Spinal cord (tissue), 10 donors: ENCODE measurements around the gene VPS45. TPM values are rescaled to one million over a fixed set of nuclear protein-coding genes. Genes with fewer than 3 reads are reported as not detected.
"Not testable (repeated sequence)": the region's sequence is repeated elsewhere in the genome, so short reads cannot be mapped to it uniquely, and the experiment has no call there.

ENCODE experiments used
- DNase-seq, 6 donors: peaks; one replicate each; pipeline versions ENCODE4 v3.0.0 to v3.0.0-alpha.2; 2013 to 2015; ENCODE audit warnings: low spot score in 6 of 6, low read depth in 4 of 6
- H3K27ac ChIP-seq: one replicate; pipeline ENCODE4 v1.5.1; 2013; ENCODE audit warnings: low read depth, low read length, control low read depth
- H3K27me3 ChIP-seq: one replicate; pipeline ENCODE4 v1.6.1; 2013; ENCODE audit warnings: low read length; ENCODE audit not compliant: control insufficient read depth, insufficient read depth
- H3K36me3 ChIP-seq: one replicate; pipeline ENCODE4 v1.6.1; 2013; ENCODE audit warnings: low read length; ENCODE audit not compliant: control insufficient read depth, insufficient read depth
- H3K4me1 ChIP-seq: one replicate; pipeline ENCODE4 v1.6.1; 2013; ENCODE audit warnings: low read length; ENCODE audit not compliant: control insufficient read depth, insufficient read depth
- H3K4me3 ChIP-seq: one replicate; pipeline ENCODE4 v1.5.1; 2013; ENCODE audit warnings: low read depth, low read length, control low read depth
- H3K9me3 ChIP-seq: one replicate; pipeline ENCODE4 v1.6.1; 2013; ENCODE audit warnings: low read length; ENCODE audit not compliant: control insufficient read depth, insufficient read depth
- WGBS: methylation state at CpG from one replicate; pipeline ENCODE4 v1.1.5; 2013; ENCODE audit warnings: missing lambda C conversion rate; ENCODE audit not compliant: insufficient coverage; 5-methylcytosine and 5-hydroxymethylcytosine counted together
- polyA plus RNA-seq, 2 donors: library from polyadenylated mRNA; unstranded; fragments of 120-200 nt; gene quantifications; one replicate each; pipeline ENCODE4 v1.2.1, GENCODE V29; 2013; ENCODE audit not compliant: insufficient read length in 2 of 2
- total RNA-seq, 2 donors: library from RNA; depleted of rRNA in 1 of 2; stranded (reverse); fragments of 120-200 nt in 1 of 2; fragments of >200 nt in 1 of 2; gene quantifications; one replicate each; pipeline versions ENCODE4 v1.2.3 to v1.2.4, GENCODE V29; 2013 to 2014
- donor health status: healthy.

The VPS45 gene
- total and polyA plus RNA-seq, 4 donors = 67.4 to 102 (median 77.3) TPM

DNA sequence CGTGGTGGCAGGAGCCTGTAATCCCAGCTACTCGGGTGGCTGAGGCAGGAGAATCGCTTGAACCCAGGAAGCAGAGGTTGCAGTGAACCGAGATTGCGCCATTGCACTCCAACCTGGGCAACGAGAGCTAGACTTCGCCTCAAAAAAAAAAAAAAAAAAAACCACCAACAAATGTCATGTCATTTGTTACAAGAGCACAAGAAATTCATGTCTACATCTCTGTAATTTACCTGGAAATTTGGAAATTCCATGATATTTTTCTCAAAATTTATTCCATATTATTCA, 16.5 kb upstream of the VPS45 start:
- WGBS = 67% methylated on average over 4 of the region's 7 CpGs
- DNase-seq = no peak
- Histone ChIP-seq H3K4me1 (no peaks in the 10 kb centered on the region), H3K27me3 (no peaks in the 10 kb centered on the region), H3K27ac (no peak overlapping the region), H3K36me3 (no peaks in the 10 kb centered on the region), H3K9me3 (no peaks in the 10 kb centered on the region), H3K4me3 (no peak overlapping the region)

DNA sequence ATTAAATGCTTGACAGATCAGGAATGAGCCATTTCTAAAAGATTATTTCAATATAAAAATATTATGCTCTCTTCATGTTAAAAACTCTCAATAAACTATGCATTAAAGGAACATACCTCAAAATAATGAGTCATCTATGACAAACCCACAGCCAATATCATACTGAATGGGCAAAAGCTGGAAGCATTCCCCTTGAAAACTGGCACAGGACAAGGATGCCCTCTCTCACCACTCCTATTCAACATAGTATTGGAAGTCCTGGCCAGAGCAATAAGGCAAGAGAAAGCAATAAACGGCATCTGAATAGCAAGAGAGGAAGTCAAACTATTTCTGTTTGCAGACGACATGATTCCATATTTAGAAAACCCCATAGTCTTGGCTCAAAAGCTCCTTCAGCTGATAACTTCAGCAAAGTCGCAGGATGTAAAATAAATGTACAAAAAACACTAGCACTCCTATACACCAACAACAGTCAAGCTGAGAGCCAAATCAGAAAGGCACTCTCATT, 15.6 kb upstream of the VPS45 start:
- DNase-seq, H3K36me3 ChIP-seq, H3K4me3 ChIP-seq, H3K27ac ChIP-seq, H3K4me1 ChIP-seq, H3K9me3 ChIP-seq, H3K27me3 ChIP-seq: not testable (repeated sequence)
- WGBS = 60% methylated on average over 1 of the region's 3 CpGs

DNA sequence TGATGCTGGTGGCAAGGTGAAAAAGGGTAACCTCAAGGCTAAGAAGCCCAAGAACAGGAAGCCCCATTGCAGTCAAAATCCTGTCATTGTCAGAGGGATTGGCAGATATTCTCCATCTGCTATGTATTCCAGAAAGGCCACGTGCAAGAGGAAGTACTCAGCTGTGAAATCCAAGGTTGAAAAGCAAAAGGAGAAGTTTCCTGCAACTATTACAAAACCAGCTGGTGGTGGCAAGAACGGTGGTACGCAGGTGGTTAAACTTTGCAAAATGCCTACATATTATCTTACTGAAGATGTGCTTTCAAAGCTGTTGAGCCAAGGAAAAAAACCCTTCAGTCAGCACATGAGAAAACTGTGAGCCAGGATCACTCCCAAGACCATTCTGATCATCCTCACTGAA, 13.7 kb upstream of the VPS45 start:
- Histone ChIP-seq H3K4me1 (no peaks in the 10 kb centered on the region), H3K27me3 (no peaks in the 10 kb centered on the region), H3K27ac (no peak overlapping the region), H3K4me3 (no peak overlapping the region), H3K9me3 (no peaks in the 10 kb centered on the region), H3K36me3 (no peaks in the 10 kb centered on the region)
- WGBS = 86% methylated on average over 1 of the region's 3 CpGs
- no peak for DNase-seq

DNA sequence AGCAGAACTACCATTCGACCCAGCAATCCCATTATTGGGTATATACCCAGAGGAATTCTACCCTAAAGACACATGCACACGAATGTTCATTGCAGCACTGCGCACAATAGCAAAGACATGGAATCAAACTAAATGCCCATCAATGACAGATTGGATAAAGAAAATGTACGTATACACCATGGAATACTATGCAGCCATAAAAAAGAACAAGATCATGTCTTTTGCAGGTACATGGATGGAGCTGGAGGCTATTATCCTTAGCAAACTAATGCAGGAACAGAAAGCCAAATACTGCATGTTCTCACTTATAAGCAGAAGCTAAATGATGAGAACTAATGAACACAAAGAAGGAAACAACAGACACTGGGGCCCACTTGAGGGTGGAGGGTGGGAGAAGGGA, 12.1 kb upstream of the VPS45 start:
- not testable (repeated sequence) for H3K9me3 ChIP-seq, H3K36me3 ChIP-seq, DNase-seq, H3K4me3 ChIP-seq, H3K27ac ChIP-seq, H3K27me3 ChIP-seq, H3K4me1 ChIP-seq
- WGBS = no CpG with 5 or more reads among the region's 4 CpGs

DNA sequence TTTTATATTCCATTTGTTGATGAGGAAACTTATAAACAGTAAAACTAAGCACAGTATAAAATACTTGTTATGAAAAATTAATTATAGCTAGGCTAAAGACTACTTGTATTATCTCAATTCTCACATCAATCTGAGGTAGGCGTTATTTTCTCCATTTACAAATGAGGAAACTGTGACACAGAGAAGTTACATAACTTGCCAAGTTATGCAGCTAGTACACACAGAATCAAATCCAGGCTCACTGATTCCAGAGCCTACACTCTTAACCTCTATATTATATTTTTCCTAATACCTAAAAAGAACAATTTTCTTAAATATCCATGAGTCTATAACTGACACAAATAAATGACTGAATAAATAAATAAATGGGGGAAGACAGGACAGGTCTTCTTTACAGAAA, 11.2 kb upstream of the VPS45 start:
- no CpG with 5 or more reads among the region's 1 CpG for WGBS
- no peaks in the 10 kb centered on the region for H3K9me3 ChIP-seq

DNA sequence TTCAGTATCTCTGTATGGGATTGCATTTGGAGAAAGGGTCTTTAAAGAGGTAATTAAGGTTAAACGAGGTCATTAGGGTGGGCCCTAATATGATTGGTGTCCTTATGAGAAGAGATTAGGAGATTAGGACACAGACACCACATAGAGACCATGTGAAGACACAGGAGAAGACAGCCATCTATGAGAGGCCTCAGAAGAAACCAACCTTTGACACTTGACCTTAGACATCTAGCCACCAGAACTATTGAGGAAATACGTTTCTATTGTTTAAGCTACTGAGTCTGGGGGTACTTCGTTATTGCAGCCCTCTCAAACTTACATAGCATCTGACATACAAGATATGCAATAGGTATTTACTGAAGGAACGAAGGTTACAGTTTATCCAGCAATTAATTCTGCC, 7.3 kb upstream of the VPS45 start:
- no CpG with 5 or more reads among the region's 4 CpGs for WGBS
- no peaks in the 10 kb centered on the region for H3K36me3 ChIP-seq
- no peaks in the 10 kb centered on the region for H3K4me1 ChIP-seq
- no peak overlapping the region for H3K4me3 ChIP-seq
- no peaks in the 10 kb centered on the region for H3K9me3 ChIP-seq
- no peaks in the 10 kb centered on the region for H3K27me3 ChIP-seq
- no peak overlapping the region for H3K27ac ChIP-seq
- DNase-seq = no peak

More for the DNA sequence above, 11.2 kb upstream of the VPS45 start:
- Histone ChIP-seq H3K36me3 (no peaks in the 10 kb centered on the region), H3K27me3 (no peaks in the 10 kb centered on the region), H3K4me3 (no peak overlapping the region), H3K27ac (no peak overlapping the region), H3K4me1 (no peaks in the 10 kb centered on the region)
- no peak for DNase-seq

DNA sequence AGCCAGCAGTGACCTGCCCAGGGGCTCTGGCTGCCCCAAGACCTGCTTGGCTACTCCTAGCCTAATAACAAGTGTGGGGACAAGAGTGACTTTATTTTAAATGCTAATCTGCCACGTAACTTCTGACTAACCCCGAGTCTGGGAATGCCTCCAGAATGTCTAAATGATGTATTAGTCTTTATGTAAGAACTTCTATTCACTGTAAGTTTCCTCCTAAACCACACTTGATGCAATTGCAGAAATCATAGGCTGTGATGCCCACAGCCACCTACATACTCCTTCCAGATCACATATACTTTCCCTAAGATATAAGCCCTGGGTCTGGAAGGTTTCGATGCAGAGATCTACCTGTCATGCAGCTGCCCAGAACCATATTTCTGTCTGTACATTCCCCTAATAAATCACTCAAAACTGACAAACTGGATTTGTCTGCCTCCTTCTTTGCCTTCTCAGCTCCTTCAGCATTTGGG, 5.9 kb upstream of the VPS45 start:
- no peaks in the 10 kb centered on the region for H3K36me3 ChIP-seq
- no peaks in the 10 kb centered on the region for H3K27me3 ChIP-seq
- H3K27ac ChIP-seq = no peak overlapping the region
- no peaks in the 10 kb centered on the region for H3K4me1 ChIP-seq
- no peaks in the 10 kb centered on the region for H3K9me3 ChIP-seq
- 100% methylated on average over 1 of the region's 3 CpGs for WGBS
- peak in 2 of 6 donors; percentile 33 to 46 for DNase-seq
- H3K4me3 ChIP-seq = no peak overlapping the region

DNA sequence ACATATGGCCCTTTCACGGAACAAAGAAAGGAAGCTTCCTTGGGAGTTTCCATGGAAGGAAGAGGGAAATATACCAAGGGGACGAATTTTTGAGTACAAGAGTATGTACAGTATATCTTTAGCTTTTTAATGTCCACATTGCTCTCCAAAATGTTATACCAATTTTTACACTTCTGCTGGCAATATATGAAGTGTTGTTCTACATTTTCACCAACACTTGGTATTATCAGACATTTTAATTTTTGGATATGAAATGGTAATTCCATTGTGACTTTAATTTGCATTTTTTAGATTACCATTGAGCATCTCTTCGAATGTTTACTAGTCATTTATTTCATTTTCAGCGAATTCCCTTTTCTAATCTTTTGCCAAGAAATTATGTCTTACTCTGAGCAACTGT, 5.5 kb upstream of the VPS45 start:
- no peak for DNase-seq
- Histone ChIP-seq H3K27ac (no peak overlapping the region), H3K4me3 (no peak overlapping the region), H3K4me1 (no peaks in the 10 kb centered on the region), H3K36me3 (no peaks in the 10 kb centered on the region), H3K27me3 (no peaks in the 10 kb centered on the region), H3K9me3 (no peaks in the 10 kb centered on the region)
- 100% methylated on average over 1 of the region's 4 CpGs for WGBS

DNA sequence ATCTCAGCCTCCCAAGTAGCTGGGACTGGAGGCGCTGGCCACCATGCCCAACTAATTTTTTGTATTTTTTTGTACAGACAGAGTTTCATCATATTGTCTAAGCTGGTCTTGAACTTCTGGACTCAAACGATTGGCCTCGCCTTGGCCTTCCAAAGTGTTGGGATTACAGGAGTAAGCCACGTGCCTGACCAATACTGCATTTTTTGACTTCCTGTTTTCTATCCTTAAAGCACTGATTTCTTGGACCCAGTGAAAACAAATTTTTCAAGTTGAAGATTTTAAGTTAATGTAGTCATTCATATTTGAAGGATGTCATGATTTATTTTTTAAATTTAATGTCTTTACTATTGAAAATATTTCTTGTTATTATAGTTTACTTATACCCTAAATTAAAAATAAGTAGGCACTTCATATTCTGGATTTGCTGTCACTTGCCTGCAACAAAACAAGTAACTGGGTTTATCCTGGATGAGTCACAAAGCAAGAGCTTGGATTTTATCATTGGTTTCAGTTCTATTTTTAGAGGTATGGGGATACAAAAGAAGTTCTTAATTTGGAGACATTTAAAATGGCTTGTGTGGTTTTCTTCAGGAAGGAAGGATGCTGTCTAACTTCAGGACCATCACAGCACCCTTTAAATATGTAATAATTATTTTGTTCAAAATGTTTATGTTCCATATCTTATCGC, 2.2 kb upstream of the VPS45 start:
- Histone ChIP-seq H3K27me3 (no peaks in the 10 kb centered on the region), H3K4me3 (peak overlapping the region; percentile 2), H3K36me3 (no peaks in the 10 kb centered on the region), H3K9me3 (no peaks in the 10 kb centered on the region), H3K4me1 (no peaks in the 10 kb centered on the region), H3K27ac (no peak overlapping the region)
- 95% methylated on average over 2 of the region's 5 CpGs for WGBS
- DNase-seq = peak in 1 of 6 donors; percentile 4

DNA sequence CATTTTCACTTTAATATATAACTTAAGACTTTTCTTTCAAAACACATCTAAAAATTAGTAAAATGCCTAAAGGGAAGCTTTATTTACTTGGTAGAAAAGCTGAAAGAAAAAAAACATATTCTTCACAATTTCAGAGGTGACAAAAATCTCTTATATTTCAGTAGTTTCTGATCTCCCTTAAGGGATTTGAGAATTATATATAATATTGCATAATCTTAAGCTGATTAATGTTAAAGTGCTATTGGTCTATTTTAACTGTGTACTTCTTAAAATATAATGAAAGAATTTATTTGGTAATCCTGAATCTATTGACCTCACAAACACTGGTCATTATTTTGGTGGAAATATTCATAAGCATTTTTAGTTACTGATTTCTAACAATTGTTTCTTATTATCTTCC, 1.2 kb upstream of the VPS45 start:
- Histone ChIP-seq H3K27me3 (no peaks in the 10 kb centered on the region), H3K27ac (peak overlapping the region; percentile 97), H3K9me3 (no peaks in the 10 kb centered on the region), H3K4me3 (peak overlapping the region; percentile 81), H3K4me1 (no peaks in the 10 kb centered on the region), H3K36me3 (peaks cover under 1% of the 10 kb centered on the region)
- no peak for DNase-seq
